ENCODE results near the gene FARP1. TPM values are rescaled to one million over a fixed set of nuclear protein-coding genes. Genes with fewer than 3 reads are reported as not detected.
A peak's percentile ranks its signal among the peaks of the same experiment; 100 is the strongest.

The FARP1 gene
- total and polyA plus RNA-seq, 2 of the 13 experiments (the other 11 are each of a cell fraction or from before 2014, with no cell fraction given), result 70.6 to 126 TPM

DNA sequence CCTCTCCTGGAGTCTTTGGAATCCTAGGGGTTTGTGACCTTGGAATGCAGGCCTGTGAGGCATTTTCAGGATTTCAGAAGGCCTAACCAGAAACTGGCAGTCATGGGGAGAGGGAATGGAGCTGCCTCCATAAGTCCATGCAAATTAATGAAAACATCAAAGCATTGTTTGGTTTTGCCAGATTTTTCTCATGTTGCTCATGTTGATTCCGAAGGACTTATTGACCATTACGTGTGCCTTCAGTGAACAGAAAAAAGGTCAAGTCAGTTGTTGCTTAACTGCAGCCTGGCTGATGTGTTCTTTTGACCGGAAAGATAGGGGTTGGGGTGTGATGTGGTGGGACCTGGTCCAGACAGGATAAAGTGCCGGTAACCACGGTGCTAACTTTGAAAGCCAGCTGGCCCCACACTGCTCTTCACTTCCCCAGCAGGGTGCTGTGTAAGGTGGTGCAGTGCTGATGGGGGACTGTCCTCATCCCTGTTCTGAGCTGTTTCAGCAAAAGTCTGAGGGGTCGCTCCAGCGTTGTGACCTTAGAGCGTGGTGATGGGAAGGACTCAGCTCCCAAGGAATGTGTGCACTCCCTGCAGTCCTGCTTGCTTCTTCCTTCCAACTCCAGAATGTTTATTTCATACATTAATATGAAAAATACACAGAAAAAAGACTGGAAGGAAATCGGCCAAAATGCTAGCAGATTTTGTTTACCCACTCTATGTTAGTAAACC lies 30.7 kb downstream of the FARP1 start (continued):
- TF ChIP-seq YY1 (IDR thresholded peaks at IDR 0.05; ENCODE audit: insufficient read depth, insufficient replicate concordance, low read depth, low read length), result no peak
- no peak for TF ChIP-seq ZBTB10 (CRISPR knock-in tag; IDR thresholded peaks at IDR 0.05; ENCODE audit: borderline replicate concordance)
- TF ChIP-seq NRL (CRISPR knock-in tag; IDR thresholded peaks at IDR 0.05; ENCODE audit: borderline replicate concordance), result no peak
- TF ChIP-seq, protein P1, sequence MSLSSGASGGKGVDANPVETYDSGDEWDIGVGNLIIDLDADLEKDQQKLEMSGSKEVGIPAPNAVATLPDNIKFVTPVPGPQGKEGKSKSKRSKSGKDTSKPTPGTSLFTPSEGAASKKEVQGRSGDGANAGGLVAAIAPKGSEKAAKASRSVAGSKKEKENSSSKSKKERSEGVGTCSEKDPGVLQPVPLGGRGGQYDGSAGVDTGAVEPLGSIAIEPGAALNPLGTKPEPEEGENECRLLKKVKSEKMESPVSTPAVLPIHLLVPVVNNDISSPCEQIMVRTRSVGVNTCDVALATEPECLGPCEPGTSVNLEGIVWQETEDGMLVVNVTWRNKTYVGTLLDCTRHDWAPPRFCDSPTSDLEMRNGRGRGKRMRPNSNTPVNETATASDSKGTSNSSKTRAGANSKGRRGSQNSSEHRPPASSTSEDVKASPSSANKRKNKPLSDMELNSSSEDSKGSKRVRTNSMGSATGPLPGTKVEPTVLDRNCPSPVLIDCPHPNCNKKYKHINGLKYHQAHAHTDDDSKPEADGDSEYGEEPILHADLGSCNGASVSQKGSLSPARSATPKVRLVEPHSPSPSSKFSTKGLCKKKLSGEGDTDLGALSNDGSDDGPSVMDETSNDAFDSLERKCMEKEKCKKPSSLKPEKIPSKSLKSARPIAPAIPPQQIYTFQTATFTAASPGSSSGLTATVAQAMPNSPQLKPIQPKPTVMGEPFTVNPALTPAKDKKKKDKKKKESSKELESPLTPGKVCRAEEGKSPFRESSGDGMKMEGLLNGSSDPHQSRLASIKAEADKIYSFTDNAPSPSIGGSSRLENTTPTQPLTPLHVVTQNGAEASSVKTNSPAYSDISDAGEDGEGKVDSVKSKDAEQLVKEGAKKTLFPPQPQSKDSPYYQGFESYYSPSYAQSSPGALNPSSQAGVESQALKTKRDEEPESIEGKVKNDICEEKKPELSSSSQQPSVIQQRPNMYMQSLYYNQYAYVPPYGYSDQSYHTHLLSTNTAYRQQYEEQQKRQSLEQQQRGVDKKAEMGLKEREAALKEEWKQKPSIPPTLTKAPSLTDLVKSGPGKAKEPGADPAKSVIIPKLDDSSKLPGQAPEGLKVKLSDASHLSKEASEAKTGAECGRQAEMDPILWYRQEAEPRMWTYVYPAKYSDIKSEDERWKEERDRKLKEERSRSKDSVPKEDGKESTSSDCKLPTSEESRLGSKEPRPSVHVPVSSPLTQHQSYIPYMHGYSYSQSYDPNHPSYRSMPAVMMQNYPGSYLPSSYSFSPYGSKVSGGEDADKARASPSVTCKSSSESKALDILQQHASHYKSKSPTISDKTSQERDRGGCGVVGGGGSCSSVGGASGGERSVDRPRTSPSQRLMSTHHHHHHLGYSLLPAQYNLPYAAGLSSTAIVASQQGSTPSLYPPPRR (CRISPR knock-in tag; IDR thresholded peaks at IDR 0.05; ENCODE audit: borderline replicate concordance), result peak; percentile 66
- no peak for TF ChIP-seq TSC22D2 (CRISPR knock-in tag; IDR thresholded peaks at IDR 0.05; ENCODE audit: borderline replicate concordance)
- 0 out of 2 replicates have a peak, but pooled peaks have one; percentile 36 for TF ChIP-seq ZNF670 (CRISPR knock-in tag; IDR thresholded peaks at IDR 0.05; ENCODE audit: borderline replicate concordance)
- no peak for TF ChIP-seq KLF15 (CRISPR knock-in tag; IDR thresholded peaks at IDR 0.05; ENCODE audit: borderline replicate concordance)
- TF ChIP-seq, protein P2, sequence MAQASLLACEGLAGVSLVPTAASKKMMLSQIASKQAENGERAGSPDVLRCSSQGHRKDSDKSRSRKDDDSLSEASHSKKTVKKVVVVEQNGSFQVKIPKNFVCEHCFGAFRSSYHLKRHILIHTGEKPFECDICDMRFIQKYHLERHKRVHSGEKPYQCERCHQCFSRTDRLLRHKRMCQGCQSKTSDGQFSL (CRISPR knock-in tag; IDR thresholded peaks at IDR 0.05), result no peak
- no peak for TF ChIP-seq BCLAF1 (IDR thresholded peaks at IDR 0.05)
- TF ChIP-seq ZNF441 (CRISPR knock-in tag; IDR thresholded peaks at IDR 0.05; ENCODE audit: borderline replicate concordance), result no peak
- no peak for TF ChIP-seq HNRNPL (IDR thresholded peaks at IDR 0.05; ENCODE audit: low read depth, low read length)
- TF ChIP-seq KDM3A (CRISPR knock-in tag; IDR thresholded peaks at IDR 0.05; ENCODE audit: low read depth), result peak; percentile 62; the same call in 1 of the 2 replicates
- no peak for TF ChIP-seq ZBTB7A (CRISPR knock-in tag; IDR thresholded peaks at IDR 0.05)

Measured in HepG2 (cell line).